K562 (cell line): ENCODE data around the gene RPL19. TPM values are rescaled to one million over a fixed set of nuclear protein-coding genes. Genes with fewer than 3 reads are reported as not detected.

Experiments
- ARID3B ChIP-seq: fragments of 250-450 bp; sonication (Bioruptor Pico); IDR thresholded peaks from 2 replicates; pipeline ENCODE4 v1.4.0; 2020; ENCODE audit warnings: borderline replicate concordance
- DLX4 ChIP-seq: fragments of 250-450 bp; sonication (Bioruptor Pico); IDR thresholded peaks from 2 replicates; pipeline ENCODE4 v1.6.1; 2021; ENCODE audit warnings: mild to moderate bottlenecking
- E2F6 ChIP-seq, 2 experiments: IDR thresholded peaks; 2 replicates each; pipeline ENCODE4 v1.6.1; 2011; ENCODE audit warnings: borderline replicate concordance in 1 of 2, control low read depth in 1 of 2, low read depth in 1 of 2, low read length in 1 of 2, mild to moderate bottlenecking in 1 of 2, mixed read lengths in 1 of 2, moderate library complexity in 1 of 2; ENCODE audit not compliant: insufficient read depth in 1 of 2, insufficient read length in 1 of 2, poor library complexity in 1 of 2, severe bottlenecking in 1 of 2; ENCODE audit errors: extremely low read depth in 1 of 2
- ELF4 ChIP-seq: fragments of 450-650 bp; formaldehyde crosslinking; IDR thresholded peaks from 2 replicates; pipeline ENCODE4 v1.4.0; 2022; ENCODE audit warnings: missing genetic modification characterization
- GTF2B ChIP-seq: IDR thresholded peaks from 2 replicates; pipeline ENCODE4 v1.6.1; 2011; ENCODE audit not compliant: insufficient read length; ENCODE audit errors: extremely low read depth
- KLF1 ChIP-seq: fragments of 450-650 bp; IDR thresholded peaks from 2 replicates; pipeline ENCODE4 v1.6.1; 2016; ENCODE audit warnings: missing genetic modification characterization, missing compliant biosample characterization
- POU5F1 ChIP-seq: fragments of 150-350 bp; IDR thresholded peaks from 2 replicates; pipeline ENCODE4 v1.6.1; 2014; ENCODE audit warnings: borderline replicate concordance, low read length, low read depth, mild to moderate bottlenecking; ENCODE audit not compliant: partially characterized antibody
- PTTG1 ChIP-seq: fragments of 450-650 bp; IDR thresholded peaks from 2 replicates; pipeline ENCODE4 v1.6.1; 2016; ENCODE audit warnings: low read depth, mild to moderate bottlenecking, missing genetic modification characterization, missing compliant biosample characterization
- RBM15 ChIP-seq: fragments of 200-400 bp; formaldehyde crosslinking; IDR thresholded peaks from 2 replicates; pipeline ENCODE4 v1.6.1; 2018; ENCODE audit warnings: mild to moderate bottlenecking, low read length, moderate library complexity; ENCODE audit not compliant: insufficient read depth
- RNF2 ChIP-seq: sonication (generic); IDR thresholded peaks from 2 replicates; pipeline ENCODE4 v1.6.1; 2016
- RNF219 ChIP-seq: fragments of 250-450 bp; sonication (Bioruptor Pico); IDR thresholded peaks from 2 replicates; pipeline ENCODE4 v1.5.0; 2022; ENCODE audit warnings: mild to moderate bottlenecking
- SREBF1 ChIP-seq: fragments of 150-350 bp; IDR thresholded peaks from 2 replicates; pipeline ENCODE4 v1.6.1; 2014; ENCODE audit warnings: antibody characterized with exemption, low read depth, low read length, borderline replicate concordance
- STAG1 ChIP-seq: sonication (generic); formaldehyde crosslinking; IDR thresholded peaks from 2 replicates; pipeline ENCODE4 v1.5.0; 2020; ENCODE audit warnings: missing genetic modification reagents, borderline replicate concordance
- TCF3 ChIP-seq: sonication (generic); formaldehyde crosslinking; IDR thresholded peaks from 2 replicates; pipeline ENCODE4 v1.4.0; 2020; ENCODE audit warnings: mild to moderate bottlenecking, missing genetic modification reagents
- TCF7 ChIP-seq: sonication (generic); IDR thresholded peaks from 2 replicates; pipeline ENCODE4 v1.6.1; 2016; ENCODE audit warnings: antibody characterized with exemption, borderline replicate concordance
- YBX1 ChIP-seq: fragments of 450-650 bp; IDR thresholded peaks from 2 replicates; pipeline ENCODE4 v1.7.1; 2016; ENCODE audit warnings: mild to moderate bottlenecking
- ZBTB49 ChIP-seq: sonication (generic); formaldehyde crosslinking; IDR thresholded peaks from 2 replicates; pipeline ENCODE4 v1.8.0; 2022; ENCODE audit warnings: missing genetic modification reagents, mild to moderate bottlenecking, borderline replicate concordance
- polyA plus RNA-seq, 8 experiments: library from polyadenylated mRNA; depleted of rRNA in 4 of 8; stranded (reverse) in 5 of 8; unstranded in 3 of 8; fragments of >200 nt; fragmentation: Nextera tagmentation in 2 of 8; fragmentation: Illumina TruSeq in 1 of 8; extraction: Ambion mirVana in 2 of 8; extraction: Trizol in 1 of 8; gene quantifications; 2 replicates each; pipeline versions ENCODE4 v1.2.1 to v1.2.3, GENCODE V29; 2011 to 2014; ENCODE audit warnings: inconsistent platforms in 1 of 8, missing spikeins in 1 of 8
- total RNA-seq, 7 experiments: library from RNA; depleted of rRNA in 6 of 7; stranded (reverse); fragments of >200 nt in 6 of 7; fragmentation: Illumina TruSeq in 2 of 7; extraction: Trizol in 2 of 7; gene quantifications; 2 replicates each; pipeline versions ENCODE4 v1.2.1 to v1.2.3, GENCODE V29; 2011 to 2021; ENCODE audit warnings: low replicate concordance in 1 of 7

The RPL19 gene
- total and polyA plus RNA-seq, 9 of the 15 experiments (the other 6 are each of a cell fraction or from before 2014, with no cell fraction given): 2,263 to 4,614 (median 3,727) TPM

GRCh38 chr17:39200070-39200879 lies at the start of gene RPL19 (continued):
- TF ChIP-seq RNF2: no peak
- TF ChIP-seq TCF3 (CRISPR knock-in tag): no peak
- no peak for TF ChIP-seq STAG1 (CRISPR knock-in tag)
- TF ChIP-seq E2F6 (IDR thresholded peaks at IDR 0.05; ENCODE audit: borderline replicate concordance in 1 of 2, extremely low read depth in 1 of 2, insufficient read depth in 1 of 2, insufficient read length in 1 of 2, low read depth in 1 of 2, low read length in 1 of 2, poor library complexity in 1 of 2, severe bottlenecking in 1 of 2): peak; percentile 22 to 51
- no peak for TF ChIP-seq ARID3B (CRISPR knock-in tag)
- no peak for TF ChIP-seq RBM15
- peak; percentile 58 for TF ChIP-seq GTF2B
- TF ChIP-seq ELF4 (CRISPR knock-in tag): no peak; the same call in 1 of the 2 replicates
- no peak for TF ChIP-seq ZBTB49 (CRISPR knock-in tag)
- TF ChIP-seq KLF1 (tag): no peak
- peak; percentile 88; the same call in 1 of the 2 replicates for TF ChIP-seq SREBF1
- TF ChIP-seq RNF219 (CRISPR knock-in tag): no peak
- no peak for TF ChIP-seq YBX1
- no peak for TF ChIP-seq PTTG1 (tag)
- no peak for TF ChIP-seq POU5F1
- no peak for TF ChIP-seq DLX4
- TF ChIP-seq TCF7: no peak
